Stimulated activated CD8-positive, alpha-beta memory T cell treated with anti-CD3 and anti-CD28 coated beads, Interleukin-15, amount 100 ng/mL, for 24 hours (primary cell): ENCODE measurements around the gene BTBD19.

Experiments
- DNase-seq: peaks from one replicate; pipeline ENCODE4 v3.0.0-alpha.2; 2020; ENCODE audit warnings: low read depth

The BTBD19 gene

GRCh38 chr1:44857446-44857845 lies 49.1 kb downstream of the BTBD19 start:
- no peak for DNase-seq

GRCh38 chr1:44860331-44860730 lies 52.0 kb downstream of the BTBD19 start:
- no peak for DNase-seq

- DNase-seq: no peak
Observed at GRCh38 chr1:44860891-44861425, 52.6 kb downstream of the BTBD19 start.

GRCh38 chr1:44862829-44863401 lies 54.6 kb downstream of the BTBD19 start:
- no peak for DNase-seq
